ENCODE data around the gene AXL. TPM values are rescaled to one million over a fixed set of nuclear protein-coding genes. Genes with fewer than 3 reads are reported as not detected.

Gene AXL
- total and polyA plus RNA-seq, 2 of the 8 experiments (the other 6 are each of a cell fraction or from before 2014, with no cell fraction given): 35.3 to 51.0 TPM

- Histone ChIP-seq H3K56ac (replicated peaks; ENCODE audit: insufficient read length, low read depth, low read length) (no peak overlapping the region), H3K9me3 (ENCODE audit: insufficient read depth in 2 of 2, low read depth in 1 of 2, low read length in 1 of 2) (no peaks in the 10 kb centered on the region), H3K23me2 (ENCODE audit: low read depth, low read length) (no peaks in the 10 kb centered on the region), H3K18ac (ENCODE audit: extremely low read depth, low read length) (no peak overlapping the region), H3K27ac (ENCODE audit: low read depth, low read length) (no peak overlapping the region; the same call in 1 of the 2 replicates), H3K27me3 (replicated peaks in 1 of 4; ENCODE audit: control insufficient read depth in 3 of 4, extremely low read depth in 1 of 4, insufficient read depth in 3 of 4, low read length in 3 of 4) (no peaks in the 10 kb centered on the region), H3K36me3 (ENCODE audit: control insufficient read depth in 2 of 4, insufficient read depth in 4 of 4, low read length in 3 of 4) (peaks cover 30 to 65% (median 47%) of the 10 kb centered on the region in 4 experiments), H2BK15ac (ENCODE audit: low read length) (no peak overlapping the region), H2BK120ac (replicated peaks; ENCODE audit: low read depth, low read length) (no peak overlapping the region), H2AFZ (ENCODE audit: low read length) (no peak overlapping the region), H4K20me1 (replicated peaks in 1 of 2; ENCODE audit: control insufficient read depth in 1 of 2, insufficient read depth in 2 of 2, low read length in 2 of 2) (peaks cover 3 to 17% of the 10 kb centered on the region in 2 experiments), H4K8ac (ENCODE audit: extremely low read depth, insufficient read depth, low read length) (no peak overlapping the region; the same call in 1 of the 2 replicates), H2BK12ac (ENCODE audit: low read depth, low read length) (no peak overlapping the region), H3K79me2 (ENCODE audit: control insufficient read depth in 1 of 2, insufficient read depth in 2 of 2, low read length in 2 of 2) (no peaks in the 10 kb centered on the region; a peak in 1 of 4 replicates), H3K14ac (ENCODE audit: insufficient read length) (no peak overlapping the region), H4K5ac (ENCODE audit: insufficient read length, low read depth, low read length) (no peak overlapping the region), H3K4me2 (ENCODE audit: insufficient read depth in 1 of 2, low read depth in 2 of 2, low read length in 2 of 2) (no peak overlapping the region), H4K91ac (replicated peaks; ENCODE audit: insufficient read length, low read length) (no peak overlapping the region), H3K4me3 (ENCODE audit: extremely low read depth in 1 of 4, insufficient read depth in 2 of 4, low read depth in 3 of 4, low read length in 4 of 4) (no peak overlapping the region), H2BK5ac (ENCODE audit: low read depth, low read length) (no peak overlapping the region), H3K23ac (ENCODE audit: insufficient read length) (no peak overlapping the region), H2BK20ac (ENCODE audit: low read length) (no peak overlapping the region), H3K9ac (replicated peaks in 1 of 4; ENCODE audit: extremely low read depth in 1 of 4, low read depth in 3 of 4, low read length in 3 of 4) (no peak overlapping the region), H3K4me1 (replicated peaks in 1 of 4; ENCODE audit: control insufficient read depth in 3 of 4, insufficient read depth in 4 of 4, low read length in 3 of 4) (no peaks in the 10 kb centered on the region), H3K79me1 (ENCODE audit: low read depth, low read length) (no peaks in the 10 kb centered on the region; the same call in 1 of the 2 replicates), H3K4ac (replicated peaks; ENCODE audit: insufficient read length, low read depth, low read length) (no peak overlapping the region), H2AK5ac (ENCODE audit: low read depth, low read length) (no peak overlapping the region)
- FAIRE-seq: no peak
- POLR2A ChIA-PET (ENCODE audit: partially characterized antibody): interaction anchor here (0.6 to 6.9 kb wide), 8 partner anchors 9 to 102 kb away, joined by 3 to 67 read pairs (median 4); partner anchors contain the start of genes AXL and HNRNPUL1
- DNase-seq (ENCODE audit: low read depth in 1 of 2, low spot score in 2 of 2): no peak
- CTCF ChIA-PET (ENCODE audit: partially characterized antibody): interaction anchor here (0.6 to 8.2 kb wide), 11 partner anchors 12 to 677 kb away, joined by 3 to 89 read pairs (median 3); partner anchors contain the start of gene HNRNPUL1
- WGBS, 2 experiments (ENCODE audit: extremely low coverage in 1 of 2, insufficient coverage in 1 of 2, insufficient read length in 1 of 2, insufficient replicate concordance in 2 of 2, low coverage in 1 of 2, low lambda C conversion rate in 2 of 2, missing lambda C conversion rate in 1 of 2): 93% methylated on average over 10 of the region's 10 CpGs; no CpG with 5 or more reads in 1 of the 2 experiments
- TF ChIP-seq HDAC2 (IDR thresholded peaks at IDR 0.05; ENCODE audit: borderline replicate concordance in 1 of 2, low read depth in 2 of 2, low read length in 2 of 2) (no peak), TAF7 (optimal IDR thresholded peaks at IDR 0.05; ENCODE audit: borderline replicate concordance, low read depth, low read length) (no peak)
Measured at GRCh38 chr19:41205995-41206394, 13.0 kb upstream of the AXL start.

Data from H1 (cell line).